HAP-1 (cell line): ENCODE data around the gene CYFIP2.

Experiments
- DNase-seq, 2 experiments: peaks; one replicate each; pipeline ENCODE4 v3.0.0-alpha.2; 2016 to 2020; ENCODE audit warnings: low spot score in 2 of 2
- H3K27me3 ChIP-seq: fragments of 250-450 bp; sonication (Bioruptor Pico); 2 replicates; pipeline ENCODE4 v1.5.1; 2020; ENCODE audit warnings: low read depth, mild to moderate bottlenecking, moderate library complexity
- H3K36me3 ChIP-seq: fragments of 250-450 bp; sonication (Bioruptor Pico); replicated peaks from 2 replicates; pipeline ENCODE4 v1.5.1; 2020; ENCODE audit warnings: mild to moderate bottlenecking
- H3K4me1 ChIP-seq: fragments of 250-450 bp; sonication (Bioruptor Pico); 2 replicates; pipeline ENCODE4 v1.5.1; 2020; ENCODE audit warnings: mild to moderate bottlenecking
- H3K4me3 ChIP-seq: fragments of 250-450 bp; sonication (Bioruptor Pico); 2 replicates; pipeline ENCODE4 v1.5.1; 2020; ENCODE audit warnings: mild to moderate bottlenecking, moderate library complexity
- H3K9me3 ChIP-seq: fragments of 250-450 bp; sonication (Bioruptor Pico); 2 replicates; pipeline ENCODE4 v1.5.1; 2020; ENCODE audit warnings: mild to moderate bottlenecking, moderate library complexity
- in situ Hi-C: fragments of 300-500 bp; cut with MboI; formaldehyde crosslinking; loops from 3 replicates; pipeline ENCODE4 v1.14.3; 2020; ENCODE audit warnings: low sequenced_read_pairs, inconsistent platforms, mixed read lengths

CYFIP2 gene

GRCh38 chr5:157285310-157286035 lies 19.6 kb downstream of the CYFIP2 start:
- H3K36me3 ChIP-seq = peaks cover 9% of the 10 kb centered on the region
- in situ Hi-C loops = no loop called here
- DNase-seq = no peak
- H3K4me3 ChIP-seq = no peak overlapping the region
- H3K27me3 ChIP-seq = no peaks in the 10 kb centered on the region
- H3K9me3 ChIP-seq = no peaks in the 10 kb centered on the region
- no peaks in the 10 kb centered on the region for H3K4me1 ChIP-seq

GRCh38 chr5:157286761-157287211 lies 20.9 kb downstream of the CYFIP2 start:
- Histone ChIP-seq H3K36me3 (peaks cover 13% of the 10 kb centered on the region), H3K27me3 (no peaks in the 10 kb centered on the region)
- in situ Hi-C loops = no loop called here

GRCh38 chr5:157288405-157289163 lies 22.7 kb downstream of the CYFIP2 start:
- no peak for DNase-seq
- Histone ChIP-seq H3K36me3 (peaks cover 20% of the 10 kb centered on the region), H3K27me3 (no peaks in the 10 kb centered on the region), H3K9me3 (no peaks in the 10 kb centered on the region), H3K4me3 (no peak overlapping the region), H3K4me1 (no peaks in the 10 kb centered on the region)
- in situ Hi-C loops = no loop called here

More at GRCh38 chr5:157286761-157287211, 20.9 kb downstream of the CYFIP2 start:
- Histone ChIP-seq H3K4me3 (no peak overlapping the region), H3K4me1 (no peaks in the 10 kb centered on the region), H3K9me3 (no peaks in the 10 kb centered on the region)
- no peak for DNase-seq

GRCh38 chr5:157289164-157289819 lies 23.4 kb downstream of the CYFIP2 start:
- Histone ChIP-seq H3K9me3 (no peaks in the 10 kb centered on the region), H3K4me1 (no peaks in the 10 kb centered on the region), H3K4me3 (no peak overlapping the region), H3K27me3 (no peaks in the 10 kb centered on the region), H3K36me3 (peaks cover 20% of the 10 kb centered on the region)
- DNase-seq = no peak
- in situ Hi-C loops = no loop called here

- no peak overlapping the region for H3K4me3 ChIP-seq
- peaks cover 20% of the 10 kb centered on the region for H3K36me3 ChIP-seq
- DNase-seq = no peak
Measured at GRCh38 chr5:157290156-157290980, 24.4 kb downstream of the CYFIP2 start.

GRCh38 chr5:157290981-157291711 lies 25.2 kb downstream of the CYFIP2 start:
- no peaks in the 10 kb centered on the region for H3K4me1 ChIP-seq

More at GRCh38 chr5:157290156-157290980, 24.4 kb downstream of the CYFIP2 start:
- Histone ChIP-seq H3K9me3 (no peaks in the 10 kb centered on the region), H3K4me1 (no peaks in the 10 kb centered on the region), H3K27me3 (no peaks in the 10 kb centered on the region)
- in situ Hi-C loops = no loop called here

GRCh38 chr5:157292599-157292998 lies 26.7 kb downstream of the CYFIP2 start:
- Histone ChIP-seq H3K4me3 (no peak overlapping the region), H3K36me3 (peaks cover 11% of the 10 kb centered on the region), H3K27me3 (no peaks in the 10 kb centered on the region), H3K9me3 (no peaks in the 10 kb centered on the region), H3K4me1 (no peaks in the 10 kb centered on the region)
- no peak for DNase-seq
- in situ Hi-C loops = no loop called here

More at GRCh38 chr5:157290981-157291711, 25.2 kb downstream of the CYFIP2 start:
- no peak for DNase-seq
- no peak overlapping the region for H3K4me3 ChIP-seq
- H3K36me3 ChIP-seq = peaks cover 20% of the 10 kb centered on the region
- H3K27me3 ChIP-seq = no peaks in the 10 kb centered on the region
- no peaks in the 10 kb centered on the region for H3K9me3 ChIP-seq
- in situ Hi-C loops = no loop called here

- DNase-seq = no peak
- in situ Hi-C loops = no loop called here
- H3K27me3 ChIP-seq = no peaks in the 10 kb centered on the region
- no peaks in the 10 kb centered on the region for H3K9me3 ChIP-seq
- H3K36me3 ChIP-seq = peaks cover 11% of the 10 kb centered on the region
- no peak overlapping the region for H3K4me3 ChIP-seq
- no peaks in the 10 kb centered on the region for H3K4me1 ChIP-seq
Measured at GRCh38 chr5:157294407-157295091, 28.6 kb downstream of the CYFIP2 start.

GRCh38 chr5:157295247-157295646 lies 29.3 kb downstream of the CYFIP2 start:
- Histone ChIP-seq H3K4me3 (no peak overlapping the region), H3K36me3 (peaks cover 11% of the 10 kb centered on the region), H3K27me3 (no peaks in the 10 kb centered on the region), H3K4me1 (no peaks in the 10 kb centered on the region), H3K9me3 (no peaks in the 10 kb centered on the region)
- in situ Hi-C loops = no loop called here
- DNase-seq = no peak

- in situ Hi-C loops = no loop called here
- Histone ChIP-seq H3K36me3 (no peaks in the 10 kb centered on the region; the same call in 1 of the 2 replicates), H3K4me1 (no peaks in the 10 kb centered on the region), H3K4me3 (no peak overlapping the region), H3K27me3 (no peaks in the 10 kb centered on the region), H3K9me3 (no peaks in the 10 kb centered on the region)
- no peak for DNase-seq
Measured at GRCh38 chr5:157300564-157300963, 34.6 kb downstream of the CYFIP2 start.

GRCh38 chr5:157301066-157301465 lies 35.1 kb downstream of the CYFIP2 start:
- Histone ChIP-seq H3K27me3 (no peaks in the 10 kb centered on the region), H3K4me1 (no peaks in the 10 kb centered on the region), H3K36me3 (no peaks in the 10 kb centered on the region; the same call in none of the 2 replicates), H3K4me3 (no peak overlapping the region), H3K9me3 (no peaks in the 10 kb centered on the region)
- in situ Hi-C loops = no loop called here
- no peak for DNase-seq

- H3K9me3 ChIP-seq = no peaks in the 10 kb centered on the region
- no peaks in the 10 kb centered on the region; the same call in none of the 2 replicates for H3K36me3 ChIP-seq
- no peak for DNase-seq
- in situ Hi-C loops = no loop called here
- no peak overlapping the region for H3K4me3 ChIP-seq
- H3K4me1 ChIP-seq = no peaks in the 10 kb centered on the region
- H3K27me3 ChIP-seq = no peaks in the 10 kb centered on the region
Measured at GRCh38 chr5:157303023-157303422, 37.1 kb downstream of the CYFIP2 start.
